Bladder microvascular endothelial cell (primary cell): Measurements from ENCODE around the gene PLIN4. TPM values are rescaled to one million over a fixed set of nuclear protein-coding genes. Genes with fewer than 3 reads are reported as not detected.

ENCODE experiments used
- total RNA-seq: library from RNA; depleted of rRNA; stranded (reverse); fragments of >200 nt; gene quantifications from 2 replicates; pipeline ENCODE4 v1.2.3, GENCODE V29; 2014

PLIN4 gene, protein sequence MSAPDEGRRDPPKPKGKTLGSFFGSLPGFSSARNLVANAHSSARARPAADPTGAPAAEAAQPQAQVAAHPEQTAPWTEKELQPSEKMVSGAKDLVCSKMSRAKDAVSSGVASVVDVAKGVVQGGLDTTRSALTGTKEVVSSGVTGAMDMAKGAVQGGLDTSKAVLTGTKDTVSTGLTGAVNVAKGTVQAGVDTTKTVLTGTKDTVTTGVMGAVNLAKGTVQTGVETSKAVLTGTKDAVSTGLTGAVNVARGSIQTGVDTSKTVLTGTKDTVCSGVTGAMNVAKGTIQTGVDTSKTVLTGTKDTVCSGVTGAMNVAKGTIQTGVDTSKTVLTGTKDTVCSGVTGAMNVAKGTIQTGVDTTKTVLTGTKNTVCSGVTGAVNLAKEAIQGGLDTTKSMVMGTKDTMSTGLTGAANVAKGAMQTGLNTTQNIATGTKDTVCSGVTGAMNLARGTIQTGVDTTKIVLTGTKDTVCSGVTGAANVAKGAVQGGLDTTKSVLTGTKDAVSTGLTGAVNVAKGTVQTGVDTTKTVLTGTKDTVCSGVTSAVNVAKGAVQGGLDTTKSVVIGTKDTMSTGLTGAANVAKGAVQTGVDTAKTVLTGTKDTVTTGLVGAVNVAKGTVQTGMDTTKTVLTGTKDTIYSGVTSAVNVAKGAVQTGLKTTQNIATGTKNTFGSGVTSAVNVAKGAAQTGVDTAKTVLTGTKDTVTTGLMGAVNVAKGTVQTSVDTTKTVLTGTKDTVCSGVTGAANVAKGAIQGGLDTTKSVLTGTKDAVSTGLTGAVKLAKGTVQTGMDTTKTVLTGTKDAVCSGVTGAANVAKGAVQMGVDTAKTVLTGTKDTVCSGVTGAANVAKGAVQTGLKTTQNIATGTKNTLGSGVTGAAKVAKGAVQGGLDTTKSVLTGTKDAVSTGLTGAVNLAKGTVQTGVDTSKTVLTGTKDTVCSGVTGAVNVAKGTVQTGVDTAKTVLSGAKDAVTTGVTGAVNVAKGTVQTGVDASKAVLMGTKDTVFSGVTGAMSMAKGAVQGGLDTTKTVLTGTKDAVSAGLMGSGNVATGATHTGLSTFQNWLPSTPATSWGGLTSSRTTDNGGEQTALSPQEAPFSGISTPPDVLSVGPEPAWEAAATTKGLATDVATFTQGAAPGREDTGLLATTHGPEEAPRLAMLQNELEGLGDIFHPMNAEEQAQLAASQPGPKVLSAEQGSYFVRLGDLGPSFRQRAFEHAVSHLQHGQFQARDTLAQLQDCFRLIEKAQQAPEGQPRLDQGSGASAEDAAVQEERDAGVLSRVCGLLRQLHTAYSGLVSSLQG (N-terminal part only)
- total RNA-seq, result 3.3 TPM in 1 of 2 replicates, not detected in the other

DNA sequence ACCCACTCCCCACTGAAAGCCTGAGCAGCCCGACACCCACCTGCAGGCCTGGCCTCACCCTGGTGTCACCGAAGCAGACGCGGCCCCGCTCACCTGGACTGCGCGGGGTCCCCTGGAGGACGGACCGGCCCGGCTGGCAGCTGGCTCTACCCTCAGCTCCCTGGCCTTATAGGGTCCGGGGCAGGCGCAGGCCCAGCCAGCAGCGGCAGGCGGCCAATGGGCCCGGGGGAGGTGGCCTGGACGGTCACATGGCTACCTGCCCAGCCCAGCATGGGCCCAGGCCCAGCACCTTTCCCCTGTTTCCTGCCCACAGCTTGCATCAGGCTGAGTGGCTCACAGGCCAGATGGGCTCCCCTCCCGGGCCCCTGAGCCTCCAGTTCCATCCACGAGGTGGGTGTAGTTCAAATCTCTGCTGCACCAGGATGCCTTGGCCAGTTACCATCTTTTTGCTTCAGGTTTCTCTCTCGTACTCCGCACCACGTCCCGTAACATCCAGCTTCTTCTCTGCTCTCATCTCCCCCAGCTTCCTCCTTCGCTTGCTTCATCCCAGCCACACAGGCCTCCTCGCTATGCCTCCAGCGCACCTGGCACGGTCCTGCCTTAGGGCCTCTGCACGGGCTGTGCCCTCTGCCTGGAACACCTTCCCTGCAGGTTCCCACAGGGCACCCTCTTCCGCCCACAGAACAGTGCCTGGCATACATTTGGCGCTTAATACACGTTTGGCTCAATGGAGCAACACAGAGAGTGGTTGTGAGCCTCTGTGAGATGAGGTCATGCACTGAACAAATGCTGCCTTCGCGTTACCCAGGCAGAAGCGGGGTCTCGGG lies at the start of gene PLIN4:
TSS of gene PLIN4 (minus strand) at position 142 of the 827 bp plus-strand sequence. CDS start 214 bp downstream, outside the sequence.

DNA sequence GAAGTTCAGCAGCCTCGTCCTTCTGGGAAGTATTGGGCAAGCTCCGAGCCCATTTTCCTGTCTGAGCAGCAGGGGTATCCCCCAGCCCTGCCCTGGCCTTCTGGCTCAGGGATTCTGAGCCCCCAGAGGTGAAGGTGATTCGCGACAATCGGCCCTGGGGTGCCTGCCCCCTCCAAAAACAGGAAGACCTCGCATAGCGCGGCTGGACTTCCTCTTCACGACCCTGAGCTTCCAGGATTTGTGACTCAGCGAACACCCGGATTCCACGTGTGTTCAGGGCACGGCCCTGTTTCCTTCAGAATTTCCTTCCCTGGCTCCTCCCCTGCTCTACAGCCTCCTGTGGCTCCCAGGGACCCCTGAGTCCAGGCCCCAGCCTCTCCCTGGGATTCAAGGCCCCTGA lies 41.3 kb upstream of the PLIN4 start, which contains the start of gene SEMA6B:
TSS of gene SEMA6B (minus strand) at position 116 of the 400 bp plus-strand sequence. CDS start 1,227 bp downstream, outside the sequence.

DNA sequence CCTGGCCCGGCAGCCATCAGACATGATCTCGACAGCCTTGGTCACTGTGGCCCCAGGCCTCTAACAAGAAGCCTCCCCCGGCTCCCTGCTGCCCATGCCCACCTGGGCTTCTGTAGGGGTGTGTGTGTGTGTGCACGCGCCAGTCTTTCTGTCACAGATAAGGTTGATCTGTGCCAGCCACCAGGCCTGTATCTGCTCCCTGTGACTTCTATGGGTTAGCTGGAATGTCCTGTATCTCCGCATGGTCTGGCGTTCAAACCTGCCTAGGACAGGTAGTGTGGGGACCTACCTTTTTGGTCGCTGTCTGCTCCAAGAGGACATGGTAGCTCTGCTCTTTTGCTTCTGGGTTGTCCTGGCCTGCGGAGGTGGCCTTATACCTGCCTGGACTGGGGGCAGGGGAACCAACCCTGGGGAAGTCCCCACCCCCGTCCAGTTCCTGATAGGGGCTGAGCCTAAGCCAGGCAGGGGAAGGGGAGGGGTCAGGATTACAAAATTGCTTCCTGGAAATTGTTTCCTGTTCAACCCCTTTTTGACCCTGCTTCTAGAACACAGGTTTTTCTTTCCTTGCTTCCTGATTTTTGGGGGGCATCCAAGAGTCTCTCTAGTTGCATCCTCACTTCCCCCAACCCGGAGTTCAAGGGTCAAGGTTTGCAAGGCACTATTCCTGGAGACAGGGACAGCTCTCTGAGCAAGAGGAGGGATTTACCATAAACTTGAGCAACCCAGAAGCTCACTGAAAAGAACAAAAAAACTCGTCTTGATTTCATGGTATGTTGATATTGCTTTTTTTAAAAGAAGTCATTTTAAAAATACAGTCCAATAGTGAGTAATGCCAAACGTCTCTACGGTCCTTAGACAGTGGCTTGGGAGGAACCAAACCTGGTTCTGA lies 21.7 kb upstream of the PLIN4 start, which contains the start of gene LRG1:
TSS of gene LRG1 (minus strand) at position 344 of the 889 bp plus-strand sequence. CDS start at position 321, 23 bp downstream.

DNA sequence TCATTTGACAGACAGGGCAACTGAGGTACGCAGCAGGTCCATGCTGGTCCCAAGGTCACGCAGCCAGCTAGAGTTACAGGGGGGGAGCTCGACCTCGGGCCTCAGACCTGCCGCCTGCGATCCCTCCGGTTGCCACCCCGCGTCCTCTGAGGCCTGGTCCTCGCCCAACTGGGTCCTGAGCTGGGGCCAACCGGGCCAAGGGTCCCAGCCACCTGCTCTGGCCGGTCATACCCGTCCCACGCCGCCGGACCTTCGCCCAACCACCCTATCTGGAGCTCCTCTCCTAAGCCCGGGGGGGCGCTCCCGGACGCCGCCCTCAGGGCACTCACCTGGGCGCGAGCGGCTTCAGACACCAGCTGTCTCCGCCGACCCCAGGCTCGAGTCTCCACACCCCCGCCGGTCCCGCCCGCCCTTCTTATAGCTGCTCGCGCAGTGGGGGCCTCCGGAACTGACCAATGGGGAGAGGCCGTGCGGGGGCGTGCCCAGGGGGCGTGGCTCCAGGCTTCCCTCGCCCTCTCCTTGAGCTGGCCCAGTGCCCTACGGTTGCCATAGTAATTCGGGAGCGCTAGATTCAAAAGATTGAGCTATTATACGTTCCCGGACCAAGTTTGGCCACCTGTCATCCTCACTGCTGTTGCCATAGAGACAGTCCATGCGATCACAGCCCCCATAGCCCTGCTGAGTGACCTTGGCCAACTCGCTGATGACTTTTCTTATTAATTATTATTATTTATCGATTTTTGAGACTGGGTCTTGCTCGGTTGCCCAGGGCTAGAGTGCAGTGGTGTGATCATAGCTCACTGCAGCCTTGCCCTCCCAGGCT lies 16.8 kb upstream of the PLIN4 start, which contains the start of gene PLIN5:
TSS of gene PLIN5 (minus strand) at position 389 of the 823 bp plus-strand sequence. CDS start 1,150 bp downstream, outside the sequence.

DNA sequence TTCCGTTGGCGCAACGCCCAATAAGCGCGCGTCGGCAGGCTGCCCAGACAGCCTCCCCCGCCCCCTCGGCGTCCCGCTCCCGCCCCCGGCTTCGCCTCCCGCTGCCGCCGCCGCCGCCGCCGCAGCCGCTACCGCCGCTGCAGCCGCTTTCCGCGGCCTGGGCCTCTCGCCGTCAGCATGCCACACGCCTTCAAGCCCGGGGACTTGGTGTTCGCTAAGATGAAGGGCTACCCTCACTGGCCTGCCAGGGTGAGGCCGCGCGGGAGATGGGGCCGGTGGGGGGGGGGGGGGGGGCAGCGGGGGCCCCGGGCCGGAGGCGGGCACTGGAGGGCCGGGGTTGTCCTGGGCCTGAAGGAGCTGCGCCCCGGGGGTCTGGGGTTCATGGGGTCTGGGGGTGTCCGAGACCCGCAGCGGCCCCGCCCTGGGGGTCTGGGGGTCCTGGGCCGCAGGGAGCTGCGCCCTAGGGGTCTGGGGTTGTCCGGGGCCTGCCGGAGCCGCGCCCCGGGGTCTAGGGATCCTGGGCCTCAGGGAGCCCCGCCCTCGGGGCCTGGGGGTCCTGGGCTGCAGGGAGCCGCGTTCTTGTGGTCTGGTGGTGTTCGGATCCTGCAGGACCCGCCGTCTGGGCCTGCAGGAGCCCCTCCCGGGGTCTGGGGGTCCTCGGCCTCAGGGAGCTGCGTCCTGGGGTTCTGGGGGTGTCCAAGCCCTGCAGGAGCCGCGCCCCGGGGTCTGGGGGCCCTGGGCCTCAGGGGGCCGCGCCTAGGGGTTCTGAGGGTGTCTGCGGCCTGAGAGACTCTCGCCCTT lies 45.9 kb downstream of the PLIN4 start, which contains the start of gene HDGFL2:
TSS of gene HDGFL2 (plus strand) at position 124 of the 801 bp plus-strand sequence. CDS start at position 178, 54 bp downstream.

DNA sequence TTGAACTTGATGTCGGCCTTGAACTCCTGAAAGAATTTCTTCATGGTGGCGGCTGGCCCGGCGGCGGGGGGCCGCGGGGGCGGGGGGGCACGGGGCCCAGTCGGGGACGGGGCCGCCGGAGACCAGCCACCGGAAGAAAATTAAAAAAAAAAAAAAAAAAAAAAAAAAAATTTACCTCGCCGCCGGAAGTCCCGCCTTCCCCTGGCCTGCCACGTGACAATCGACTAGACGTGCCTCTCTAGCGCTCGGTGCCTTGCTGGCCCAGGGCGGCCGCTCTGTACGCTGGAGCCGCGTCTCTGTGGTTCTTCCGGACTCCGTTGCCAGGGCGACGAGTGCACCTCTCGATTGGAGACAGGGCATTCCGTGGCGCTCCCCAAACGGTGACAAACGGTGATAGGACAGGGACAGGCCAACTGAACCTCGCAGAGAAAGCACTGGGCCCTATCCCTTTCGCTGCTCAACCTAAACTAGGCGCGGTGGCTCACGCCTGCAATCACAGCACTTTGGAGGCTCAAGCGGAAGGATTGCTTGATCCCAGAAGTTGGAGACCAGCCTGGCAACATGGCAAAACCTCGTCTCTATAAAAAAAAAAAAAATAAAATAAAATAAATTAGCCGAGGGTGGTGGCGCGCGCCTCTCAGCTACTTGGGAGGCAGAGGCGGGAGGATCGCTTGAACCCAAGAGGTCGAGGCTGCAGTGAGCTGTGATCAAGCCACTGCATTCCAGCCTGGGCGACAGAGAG lies 60.5 kb downstream of the PLIN4 start, which contains the start of gene UBXN6:
TSS of gene UBXN6 (minus strand) at position 141 of the 742 bp plus-strand sequence. CDS start at position 44, 97 bp downstream.

Other genes with a start within 250 kb of the PLIN4 start
- gene SHD, start 239.2 kb downstream of the PLIN4 start, total RNA-seq, result not detected in 2 replicates
- gene TMIGD2, start 216.1 kb downstream of the PLIN4 start, total RNA-seq, result not detected in 2 replicates
- 6.0 and 11.6 TPM in 2 replicates for gene FSD1, start 213.9 kb downstream of the PLIN4 start, total RNA-seq
- gene STAP2, start 179.7 kb downstream of the PLIN4 start, total RNA-seq, result 21.2 and 63.9 TPM in 2 replicates
- 7.2 and 8.7 TPM in 2 replicates for gene MPND, start 174.9 kb downstream of the PLIN4 start, total RNA-seq
- gene SH3GL1, start 117.9 kb downstream of the PLIN4 start, total RNA-seq, result 26.7 and 62.7 TPM in 2 replicates
- 13.8 and 14.5 TPM in 2 replicates for gene CHAF1A, start 115.8 kb downstream of the PLIN4 start, total RNA-seq
- 70.5 and 81.4 TPM in 2 replicates for gene UBXN6, start 60.7 kb downstream of the PLIN4 start, total RNA-seq
- gene HDGFL2, start 46.2 kb downstream of the PLIN4 start, total RNA-seq, result 53.1 and 58.3 TPM in 2 replicates
- gene PLIN5, start 16.7 kb upstream of the PLIN4 start, total RNA-seq, result 0.16 and 4.7 TPM in 2 replicates
- gene LRG1, start 21.6 kb upstream of the PLIN4 start, total RNA-seq, result 0.49 and 1.5 TPM in 2 replicates
- gene SEMA6B, start 41.2 kb upstream of the PLIN4 start, total RNA-seq, result 136 and 191 TPM in 2 replicates
- gene TNFAIP8L1, start 121.0 kb upstream of the PLIN4 start, total RNA-seq, result 52.0 and 74.3 TPM in 2 replicates
- 194 and 217 TPM in 2 replicates for gene MYDGF, start 151.9 kb upstream of the PLIN4 start, total RNA-seq
- 24.4 and 34.0 TPM in 2 replicates for gene DPP9, start 205.4 kb upstream of the PLIN4 start, total RNA-seq